ENCODE results near the gene GALNT9.

Gene GALNT9

DNA sequence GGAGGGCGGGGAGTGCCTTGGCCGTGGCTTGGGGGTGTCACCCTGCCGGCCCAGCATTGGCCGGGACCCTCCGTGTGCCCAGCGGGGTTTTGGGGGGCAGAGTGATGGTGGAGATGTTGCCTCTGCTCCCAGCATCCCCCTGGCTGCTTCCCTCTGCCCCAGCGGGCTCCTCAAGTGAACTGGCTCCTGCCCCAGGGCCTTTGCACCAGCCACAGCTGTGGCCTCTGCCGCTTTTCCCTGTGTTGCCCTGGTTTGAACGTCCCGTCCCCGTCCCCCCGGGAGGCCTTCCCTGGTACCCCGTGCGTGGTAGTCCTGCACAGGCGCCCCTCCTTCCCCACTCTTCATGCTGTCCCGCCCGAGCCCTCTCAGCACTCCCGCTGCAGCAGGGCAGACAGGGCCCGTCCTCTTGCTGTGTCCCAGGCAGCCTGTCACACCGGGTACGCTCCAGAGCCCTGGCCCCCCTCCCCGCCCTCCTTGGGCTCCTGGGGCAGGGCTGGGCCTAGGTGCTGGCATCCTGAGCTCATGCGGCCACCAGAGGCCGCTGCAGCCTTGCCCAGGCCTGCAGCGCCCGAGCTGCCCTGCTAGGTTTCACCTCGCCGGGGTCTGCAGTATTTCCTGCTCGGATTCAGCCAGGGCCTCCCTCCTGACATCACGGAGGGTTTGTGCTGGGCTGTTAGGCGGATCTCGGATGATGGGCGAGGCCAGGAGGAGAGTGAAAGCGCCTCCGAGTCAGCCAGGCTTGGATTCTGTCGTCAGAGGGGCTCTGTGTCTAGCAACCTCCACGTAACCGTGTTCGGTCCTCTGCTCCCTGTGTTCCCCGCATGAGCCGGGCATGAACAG lies 175.7 kb downstream of the GALNT9 start:
- Histone ChIP-seq H3K4me1 (ENCODE audit: low read length) (peaks cover 12% of the 10 kb centered on the region), H3K9ac (ENCODE audit: low read length) (peak overlapping the region; percentile 30; the same call in 1 of the 2 replicates), H3K79me2 (ENCODE audit: low read length) (no peaks in the 10 kb centered on the region), H4K20me1 (ENCODE audit: insufficient read depth, low read length) (peaks cover 8% of the 10 kb centered on the region; the same call in 1 of the 2 replicates), H3K27ac (ENCODE audit: low read length) (peak overlapping the region; percentile 45), H3K4me2 (ENCODE audit: low read length) (peak overlapping the region; percentile 84), H3K36me3 (replicated peaks; ENCODE audit: low read depth, low read length) (peaks cover 25% of the 10 kb centered on the region), H3K9me3 (ENCODE audit: insufficient read depth, low read length) (peaks cover 9% of the 10 kb centered on the region), H3K27me3 (ENCODE audit: low read depth, low read length) (no peaks in the 10 kb centered on the region), H3K4me3 (ENCODE audit: low read length) (peak overlapping the region; percentile 69), H2AFZ (ENCODE audit: low read depth, low read length) (peak overlapping the region; percentile 60; the same call in 1 of the 2 replicates)
- TF ChIP-seq EZH2phosphoT487 (IDR thresholded peaks at IDR 0.05; ENCODE audit: low read depth): no peak
- TF ChIP-seq, protein P1, sequence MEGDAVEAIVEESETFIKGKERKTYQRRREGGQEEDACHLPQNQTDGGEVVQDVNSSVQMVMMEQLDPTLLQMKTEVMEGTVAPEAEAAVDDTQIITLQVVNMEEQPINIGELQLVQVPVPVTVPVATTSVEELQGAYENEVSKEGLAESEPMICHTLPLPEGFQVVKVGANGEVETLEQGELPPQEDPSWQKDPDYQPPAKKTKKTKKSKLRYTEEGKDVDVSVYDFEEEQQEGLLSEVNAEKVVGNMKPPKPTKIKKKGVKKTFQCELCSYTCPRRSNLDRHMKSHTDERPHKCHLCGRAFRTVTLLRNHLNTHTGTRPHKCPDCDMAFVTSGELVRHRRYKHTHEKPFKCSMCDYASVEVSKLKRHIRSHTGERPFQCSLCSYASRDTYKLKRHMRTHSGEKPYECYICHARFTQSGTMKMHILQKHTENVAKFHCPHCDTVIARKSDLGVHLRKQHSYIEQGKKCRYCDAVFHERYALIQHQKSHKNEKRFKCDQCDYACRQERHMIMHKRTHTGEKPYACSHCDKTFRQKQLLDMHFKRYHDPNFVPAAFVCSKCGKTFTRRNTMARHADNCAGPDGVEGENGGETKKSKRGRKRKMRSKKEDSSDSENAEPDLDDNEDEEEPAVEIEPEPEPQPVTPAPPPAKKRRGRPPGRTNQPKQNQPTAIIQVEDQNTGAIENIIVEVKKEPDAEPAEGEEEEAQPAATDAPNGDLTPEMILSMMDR (IDR thresholded peaks at IDR 0.05; ENCODE audit: low read depth, low read length): peak; percentile 89

DNA sequence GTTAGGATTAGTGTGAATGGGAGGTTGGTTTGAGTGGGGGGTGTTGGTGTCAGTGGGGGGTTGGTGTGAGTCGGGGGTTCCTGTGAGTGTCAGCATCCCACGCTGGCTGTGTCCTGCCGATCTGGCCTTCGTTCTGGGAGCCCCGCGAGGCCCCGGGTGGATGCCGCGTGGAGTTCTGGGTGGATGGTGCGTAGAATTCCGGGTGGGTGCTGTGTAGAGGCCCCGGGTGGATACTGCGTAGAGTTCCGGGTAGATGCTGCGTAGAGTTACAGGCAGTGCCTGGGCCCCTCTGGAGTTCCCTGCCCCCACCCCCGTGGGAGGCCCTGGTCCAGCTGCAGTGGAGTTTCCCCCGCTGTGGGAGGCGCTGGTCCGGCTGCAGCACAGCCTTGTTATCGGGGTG lies 176.4 kb downstream of the GALNT9 start:
- H3K27me3 ChIP-seq (ENCODE audit: low read depth, low read length): no peaks in the 10 kb centered on the region
- H3K4me3 ChIP-seq (ENCODE audit: low read length): no peak overlapping the region
- H3K4me2 ChIP-seq (ENCODE audit: low read length): no peak overlapping the region
- peaks cover 24% of the 10 kb centered on the region for H3K36me3 ChIP-seq (replicated peaks; ENCODE audit: low read depth, low read length)
- peaks cover 4% of the 10 kb centered on the region for H3K79me2 ChIP-seq (ENCODE audit: low read length)
- H2AFZ ChIP-seq (ENCODE audit: low read depth, low read length): no peak overlapping the region
- H4K20me1 ChIP-seq (ENCODE audit: insufficient read depth, low read length): peaks cover 8% of the 10 kb centered on the region; the same call in 1 of the 2 replicates
- H3K27ac ChIP-seq (ENCODE audit: low read length): no peak overlapping the region
- H3K9ac ChIP-seq (ENCODE audit: low read length): no peak overlapping the region
- peaks cover 9% of the 10 kb centered on the region for H3K9me3 ChIP-seq (ENCODE audit: insufficient read depth, low read length)
- TF ChIP-seq, protein P1 (IDR thresholded peaks at IDR 0.05; ENCODE audit: low read depth, low read length): no peak
- no peak for TF ChIP-seq EZH2phosphoT487 (IDR thresholded peaks at IDR 0.05; ENCODE audit: low read depth)
- H3K4me1 ChIP-seq (ENCODE audit: low read length): peaks cover 12% of the 10 kb centered on the region

DNA sequence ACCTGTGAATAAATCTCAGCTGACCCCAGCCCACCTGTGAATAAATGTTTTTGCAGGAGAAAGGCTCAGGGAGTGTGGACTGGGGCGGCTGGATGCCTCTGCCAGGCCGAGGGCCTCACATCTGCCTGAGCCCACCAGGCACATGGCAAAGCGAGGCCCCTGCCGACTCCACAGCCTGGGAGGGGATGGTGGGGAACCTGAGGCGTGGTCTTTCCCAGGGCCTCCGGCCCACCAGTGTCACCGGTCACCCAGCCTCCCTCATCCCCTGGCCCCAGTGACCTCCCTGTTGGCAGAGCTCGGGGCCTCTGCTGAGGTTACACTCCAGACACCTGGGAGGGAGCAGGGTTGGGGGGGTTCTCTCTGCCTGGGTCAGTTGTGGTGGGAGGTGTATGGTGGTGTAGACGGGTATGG lies 177.0 kb downstream of the GALNT9 start:
- H3K9me3 ChIP-seq (ENCODE audit: insufficient read depth, low read length): peaks cover 9% of the 10 kb centered on the region
- H3K9ac ChIP-seq (ENCODE audit: low read length): no peak overlapping the region
- H3K27me3 ChIP-seq (ENCODE audit: low read depth, low read length): no peaks in the 10 kb centered on the region
- peaks cover 10% of the 10 kb centered on the region for H3K79me2 ChIP-seq (ENCODE audit: low read length)
- no peak overlapping the region for H3K4me2 ChIP-seq (ENCODE audit: low read length)
- no peak overlapping the region for H3K4me3 ChIP-seq (ENCODE audit: low read length)
- H2AFZ ChIP-seq (ENCODE audit: low read depth, low read length): no peak overlapping the region
- peaks cover 21% of the 10 kb centered on the region for H3K36me3 ChIP-seq (replicated peaks; ENCODE audit: low read depth, low read length)
- no peak for TF ChIP-seq EZH2phosphoT487 (IDR thresholded peaks at IDR 0.05; ENCODE audit: low read depth)
- TF ChIP-seq, protein P1 (IDR thresholded peaks at IDR 0.05; ENCODE audit: low read depth, low read length): no peak
- no peak overlapping the region for H3K27ac ChIP-seq (ENCODE audit: low read length)
- peaks cover 8% of the 10 kb centered on the region; the same call in 1 of the 2 replicates for H4K20me1 ChIP-seq (ENCODE audit: insufficient read depth, low read length)
- peaks cover 12% of the 10 kb centered on the region for H3K4me1 ChIP-seq (ENCODE audit: low read length)

DNA sequence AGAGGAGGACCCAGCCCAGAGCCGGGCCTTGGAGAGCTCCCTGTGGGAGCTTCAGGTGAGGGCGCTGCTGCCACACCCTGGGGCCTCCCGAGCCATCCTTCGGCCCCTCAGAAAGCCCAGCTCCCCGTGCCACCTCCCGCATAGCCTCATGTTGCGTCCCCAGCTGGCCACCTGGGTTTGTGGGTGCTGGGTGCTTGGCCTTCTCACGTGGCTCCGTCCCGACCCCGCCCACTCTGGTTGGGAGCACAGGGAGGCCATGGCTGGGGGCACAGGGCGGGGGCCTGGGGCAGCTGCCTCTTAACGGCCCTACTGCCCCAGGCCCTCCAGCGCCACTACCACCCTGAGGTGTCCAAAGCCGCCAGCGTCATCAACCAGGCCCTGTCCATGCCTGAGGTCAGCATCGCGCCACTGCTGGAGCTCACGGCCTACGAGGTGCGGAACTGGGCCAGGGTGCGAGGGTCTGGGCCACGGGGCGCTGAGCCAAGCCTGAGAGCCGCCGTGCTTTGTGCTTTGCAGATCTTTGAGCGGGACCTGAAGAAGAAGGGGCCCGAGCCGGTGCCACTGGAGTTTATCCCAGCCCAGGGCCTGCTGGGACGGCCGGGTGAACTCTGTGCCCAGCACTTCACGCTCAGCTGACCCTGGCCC lies 177.5 kb downstream of the GALNT9 start:
- TF ChIP-seq, protein P1 (IDR thresholded peaks at IDR 0.05; ENCODE audit: low read depth, low read length): no peak
- TF ChIP-seq EZH2phosphoT487 (IDR thresholded peaks at IDR 0.05; ENCODE audit: low read depth): no peak
- Histone ChIP-seq H3K4me3 (ENCODE audit: low read length) (no peak overlapping the region), H3K4me1 (ENCODE audit: low read length) (peaks cover 12% of the 10 kb centered on the region), H3K79me2 (ENCODE audit: low read length) (peaks cover 15% of the 10 kb centered on the region), H3K36me3 (replicated peaks; ENCODE audit: low read depth, low read length) (peaks cover 16% of the 10 kb centered on the region), H4K20me1 (ENCODE audit: insufficient read depth, low read length) (peaks cover 8% of the 10 kb centered on the region; the same call in 1 of the 2 replicates), H3K9ac (ENCODE audit: low read length) (no peak overlapping the region), H3K27ac (ENCODE audit: low read length) (no peak overlapping the region), H2AFZ (ENCODE audit: low read depth, low read length) (no peak overlapping the region), H3K4me2 (ENCODE audit: low read length) (no peak overlapping the region), H3K9me3 (ENCODE audit: insufficient read depth, low read length) (peaks cover 5% of the 10 kb centered on the region), H3K27me3 (ENCODE audit: low read depth, low read length) (no peaks in the 10 kb centered on the region)

Data from OCI-LY3 (cell line).